Stimulated activated effector memory CD8-positive, alpha-beta T cell treated with anti-CD3 and anti-CD28 coated beads, Interleukin-12 subunit alpha, Interleukin-12 subunit beta, amount 100 ng/mL, for 72 hours (primary cell): ENCODE measurements around the gene CTPS2.
"Not testable (repeated sequence)": the region's sequence is repeated elsewhere in the genome, so short reads cannot be mapped to it uniquely, and the experiment has no call there.

ENCODE experiments used
- ATAC-seq: fragments of 150-1000 bp; cut with Tn5 transposase; 2 replicates; pipeline ENCODE4 v1.10.0; 2021
- DNase-seq, 2 donors: peaks; one replicate each; pipeline ENCODE4 v3.0.0; 2021 to 2022; ENCODE audit warnings: low spot score in 2 of 2
- H3K27ac Mint-ChIP-seq: one replicate; pipeline ENCODE4 v1.8.0; 2022; ENCODE audit warnings: mild to moderate bottlenecking, mixed read lengths
- H3K36me3 Mint-ChIP-seq: one replicate; pipeline ENCODE4 v1.8.0; 2022; ENCODE audit warnings: mild to moderate bottlenecking, mixed read lengths
- H3K4me1 Mint-ChIP-seq: one replicate; pipeline ENCODE4 v1.8.0; 2022; ENCODE audit warnings: mixed read lengths
- H3K4me3 Mint-ChIP-seq: one replicate; pipeline ENCODE4 v1.8.0; 2022; ENCODE audit warnings: mild to moderate bottlenecking, mixed read lengths
- H3K9me3 Mint-ChIP-seq: one replicate; pipeline ENCODE4 v1.8.0; 2022; ENCODE audit warnings: mixed read lengths

CTPS2 gene

GRCh38 chrX:16585486-16586376, 126.7 kb downstream of the CTPS2 start:
- H3K36me3 Mint-ChIP-seq: no peaks in the 10 kb centered on the region
- H3K4me1 Mint-ChIP-seq: no peaks in the 10 kb centered on the region
- no peaks in the 10 kb centered on the region for H3K9me3 Mint-ChIP-seq
- H3K4me3 Mint-ChIP-seq: no peak overlapping the region
- DNase-seq (no peak), ATAC-seq (no peak)
- no peak overlapping the region for H3K27ac Mint-ChIP-seq

GRCh38 chrX:16580004-16580797, 132.3 kb downstream of the CTPS2 start:
- H3K36me3 Mint-ChIP-seq, DNase-seq, H3K4me3 Mint-ChIP-seq, H3K27ac Mint-ChIP-seq, H3K4me1 Mint-ChIP-seq, H3K9me3 Mint-ChIP-seq, ATAC-seq: not testable (repeated sequence)

- Mint-ChIP-seq H3K27ac (no peak overlapping the region), H3K4me1 (no peaks in the 10 kb centered on the region), H3K4me3 (no peak overlapping the region), H3K36me3 (no peaks in the 10 kb centered on the region), H3K9me3 (peaks cover 2% of the 10 kb centered on the region)
- DNase-seq: no peak
- no peak for ATAC-seq
These were observed 133.0 kb downstream of the CTPS2 start for GRCh38 chrX:16579517-16579916.

- no peak for ATAC-seq
- no peak overlapping the region for H3K4me3 Mint-ChIP-seq
These were observed 134.3 kb downstream of the CTPS2 start for GRCh38 chrX:16578218-16578617.

GRCh38 chrX:16577483-16578029, 134.9 kb downstream of the CTPS2 start:
- ATAC-seq (no peak), DNase-seq (no peak)
- Mint-ChIP-seq H3K36me3 (no peaks in the 10 kb centered on the region), H3K4me1 (no peaks in the 10 kb centered on the region), H3K27ac (no peak overlapping the region), H3K4me3 (no peak overlapping the region), H3K9me3 (peaks cover 2% of the 10 kb centered on the region)

More at GRCh38 chrX:16578218-16578617, 134.3 kb downstream of the CTPS2 start:
- peaks cover 2% of the 10 kb centered on the region for H3K9me3 Mint-ChIP-seq
- no peak overlapping the region for H3K27ac Mint-ChIP-seq
- no peaks in the 10 kb centered on the region for H3K4me1 Mint-ChIP-seq
- DNase-seq: no peak
- H3K36me3 Mint-ChIP-seq: no peaks in the 10 kb centered on the region

GRCh38 chrX:16575388-16575787, 137.1 kb downstream of the CTPS2 start:
- not testable (repeated sequence) for H3K4me1 Mint-ChIP-seq, DNase-seq, H3K27ac Mint-ChIP-seq, H3K9me3 Mint-ChIP-seq, ATAC-seq, H3K4me3 Mint-ChIP-seq, H3K36me3 Mint-ChIP-seq

GRCh38 chrX:16573781-16574180, 138.7 kb downstream of the CTPS2 start:
- DNase-seq: no peak

GRCh38 chrX:16567681-16568080, 144.8 kb downstream of the CTPS2 start:
- H3K4me3 Mint-ChIP-seq: no peak overlapping the region
- H3K9me3 Mint-ChIP-seq: no peaks in the 10 kb centered on the region
- H3K27ac Mint-ChIP-seq: no peak overlapping the region
- ATAC-seq (no peak), DNase-seq (no peak)
- no peaks in the 10 kb centered on the region for H3K36me3 Mint-ChIP-seq
- H3K4me1 Mint-ChIP-seq: no peaks in the 10 kb centered on the region

More at GRCh38 chrX:16573781-16574180, 138.7 kb downstream of the CTPS2 start:
- ATAC-seq: no peak
- H3K9me3 Mint-ChIP-seq: no peaks in the 10 kb centered on the region
- no peaks in the 10 kb centered on the region for H3K4me1 Mint-ChIP-seq
- H3K27ac Mint-ChIP-seq: no peak overlapping the region
- no peaks in the 10 kb centered on the region for H3K36me3 Mint-ChIP-seq
- H3K4me3 Mint-ChIP-seq: no peak overlapping the region

- Mint-ChIP-seq H3K9me3 (no peaks in the 10 kb centered on the region), H3K27ac (no peak overlapping the region), H3K4me1 (no peaks in the 10 kb centered on the region), H3K36me3 (no peaks in the 10 kb centered on the region), H3K4me3 (no peak overlapping the region)
- no peak for DNase-seq
- no peak for ATAC-seq
These were observed 145.9 kb downstream of the CTPS2 start for GRCh38 chrX:16566571-16566970.

GRCh38 chrX:16560173-16560572, 152.3 kb downstream of the CTPS2 start:
- Mint-ChIP-seq H3K4me3 (no peak overlapping the region), H3K4me1 (peaks cover 9% of the 10 kb centered on the region), H3K36me3 (no peaks in the 10 kb centered on the region), H3K27ac (no peak overlapping the region), H3K9me3 (no peaks in the 10 kb centered on the region)
- no peak for DNase-seq
- no peak for ATAC-seq

- Mint-ChIP-seq H3K27ac (no peak overlapping the region), H3K4me1 (peaks cover 9% of the 10 kb centered on the region), H3K36me3 (no peaks in the 10 kb centered on the region), H3K9me3 (no peaks in the 10 kb centered on the region), H3K4me3 (no peak overlapping the region)
- DNase-seq: no peak
- ATAC-seq: no peak
These were observed 153.3 kb downstream of the CTPS2 start for GRCh38 chrX:16559206-16559619.

- H3K4me1 Mint-ChIP-seq: peaks cover 9% of the 10 kb centered on the region
- H3K36me3 Mint-ChIP-seq: no peaks in the 10 kb centered on the region
- no peak for DNase-seq
- no peak for ATAC-seq
- no peak overlapping the region for H3K27ac Mint-ChIP-seq
- no peak overlapping the region for H3K4me3 Mint-ChIP-seq
- H3K9me3 Mint-ChIP-seq: no peaks in the 10 kb centered on the region
These were observed 154.0 kb downstream of the CTPS2 start for GRCh38 chrX:16558489-16558888.

- Mint-ChIP-seq H3K9me3 (no peaks in the 10 kb centered on the region), H3K4me3 (no peak overlapping the region), H3K36me3 (no peaks in the 10 kb centered on the region), H3K27ac (no peak overlapping the region), H3K4me1 (no peaks in the 10 kb centered on the region)
- ATAC-seq (no peak), DNase-seq (no peak)
These were observed 159.9 kb downstream of the CTPS2 start for GRCh38 chrX:16552546-16552945.

- DNase-seq (no peak), ATAC-seq (no peak)
- Mint-ChIP-seq H3K27ac (no peak overlapping the region), H3K4me1 (no peaks in the 10 kb centered on the region), H3K4me3 (no peak overlapping the region), H3K9me3 (no peaks in the 10 kb centered on the region), H3K36me3 (no peaks in the 10 kb centered on the region)
These were observed 164.8 kb downstream of the CTPS2 start for GRCh38 chrX:16547644-16548043.

- DNase-seq: no peak
- no peak for ATAC-seq
- H3K36me3 Mint-ChIP-seq: peaks cover 6% of the 10 kb centered on the region
- peaks cover 2% of the 10 kb centered on the region for H3K9me3 Mint-ChIP-seq
- no peaks in the 10 kb centered on the region for H3K4me1 Mint-ChIP-seq
- no peak overlapping the region for H3K27ac Mint-ChIP-seq
- no peak overlapping the region for H3K4me3 Mint-ChIP-seq
These were observed 167.5 kb downstream of the CTPS2 start for GRCh38 chrX:16544969-16545368.
